ENCODE measurements around the gene CKAP4.

CKAP4 gene

DNA sequence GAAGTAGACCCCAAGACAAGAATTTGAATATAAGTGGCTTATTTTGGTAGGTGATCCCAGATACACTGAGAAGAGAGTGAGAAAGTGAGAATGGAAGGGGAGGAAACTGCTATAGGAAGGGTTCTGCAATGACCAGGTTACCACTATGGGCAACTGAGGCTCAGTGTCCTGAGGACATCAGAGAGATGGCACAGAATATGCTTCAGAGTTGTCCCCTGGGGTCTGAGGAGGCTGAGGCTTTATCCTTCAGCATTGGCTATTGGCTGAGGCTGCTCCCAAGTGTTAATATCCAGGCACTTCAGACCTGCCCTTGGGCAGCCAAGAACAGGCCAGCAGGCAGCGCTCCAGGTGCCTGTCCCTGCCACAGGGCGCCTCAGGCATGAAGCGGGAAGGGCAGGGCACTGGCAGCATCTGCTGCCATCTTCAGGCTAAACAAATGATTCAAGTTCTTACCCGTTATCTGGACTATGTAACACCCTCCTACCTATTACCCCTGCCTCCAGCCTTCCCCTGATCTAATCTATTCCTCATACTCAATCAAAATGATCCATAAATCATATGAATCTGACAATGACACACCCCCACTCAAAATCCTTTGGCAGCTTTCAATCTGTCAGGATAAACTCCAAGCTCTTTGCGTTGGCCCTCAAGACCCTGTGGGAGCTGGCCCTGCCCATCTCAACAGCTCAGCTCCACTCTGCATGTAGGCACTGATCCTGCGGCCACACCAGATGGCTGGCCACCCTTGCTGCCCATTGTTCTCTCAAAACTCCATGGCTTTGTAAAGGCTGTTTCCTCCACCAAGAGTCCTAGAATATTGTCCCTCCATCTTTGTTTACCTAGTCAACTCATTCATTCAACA lies 42.4 kb downstream of the CKAP4 start:
- no peak for FAIRE-seq
- DNase-seq (ENCODE audit: insufficient read length, low spot score), result peak; percentile 26

DNA sequence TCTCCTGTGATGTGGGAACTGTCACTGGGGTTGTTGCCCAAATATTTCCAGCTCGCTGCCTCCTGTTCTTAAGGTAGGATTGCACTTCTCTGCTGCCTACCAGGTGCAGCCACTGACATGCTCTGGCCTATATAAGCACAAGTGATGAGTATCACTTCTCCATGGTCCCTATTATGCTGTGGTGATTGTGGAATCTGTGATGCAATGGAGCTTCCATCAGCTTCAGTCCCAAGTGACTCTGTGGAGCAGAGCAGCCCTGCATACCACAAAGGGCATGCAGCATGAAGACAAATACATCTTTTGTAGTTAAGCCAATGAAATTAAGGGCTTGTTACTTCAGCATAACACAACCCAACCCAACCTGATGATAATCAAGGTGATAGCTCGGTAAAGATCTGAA lies 43.5 kb downstream of the CKAP4 start:
- no peak for DNase-seq (ENCODE audit: insufficient read length, low spot score)
- FAIRE-seq, result no peak

DNA sequence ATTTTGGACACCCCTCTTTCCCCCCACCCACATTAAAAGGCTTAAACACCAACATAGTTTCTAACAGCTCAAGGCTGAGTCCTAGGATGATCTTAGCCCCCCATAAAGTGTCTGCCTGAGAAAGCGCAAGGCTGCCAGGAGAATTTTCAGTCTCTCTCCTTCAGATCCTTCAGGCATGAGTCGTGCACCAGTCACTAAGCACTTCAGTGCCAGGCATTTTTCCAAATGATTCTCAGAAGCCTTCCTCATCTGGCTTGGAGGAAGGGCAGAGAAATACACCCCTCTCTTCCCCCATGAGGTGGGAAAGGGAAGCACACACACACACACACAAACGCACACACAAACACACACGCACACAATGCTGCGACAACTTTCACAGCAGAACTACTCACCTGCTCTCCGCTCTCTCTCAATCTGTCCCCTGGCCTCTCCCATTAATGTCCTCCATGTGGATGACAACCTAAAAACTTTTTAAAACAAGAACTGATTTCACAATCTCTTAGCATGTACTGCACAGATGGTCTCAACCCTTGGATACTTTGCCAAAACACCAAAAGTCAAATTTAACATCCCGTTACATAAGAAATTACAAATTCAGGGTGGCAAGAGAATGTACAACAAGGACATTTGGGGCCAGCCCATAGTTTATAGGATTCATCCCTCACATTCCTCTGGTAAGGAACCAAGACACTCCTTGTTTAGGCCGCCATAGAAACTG lies 49.8 kb downstream of the CKAP4 start:
- DNase-seq (ENCODE audit: insufficient read length, low spot score) (no peak), FAIRE-seq (no peak)

DNA sequence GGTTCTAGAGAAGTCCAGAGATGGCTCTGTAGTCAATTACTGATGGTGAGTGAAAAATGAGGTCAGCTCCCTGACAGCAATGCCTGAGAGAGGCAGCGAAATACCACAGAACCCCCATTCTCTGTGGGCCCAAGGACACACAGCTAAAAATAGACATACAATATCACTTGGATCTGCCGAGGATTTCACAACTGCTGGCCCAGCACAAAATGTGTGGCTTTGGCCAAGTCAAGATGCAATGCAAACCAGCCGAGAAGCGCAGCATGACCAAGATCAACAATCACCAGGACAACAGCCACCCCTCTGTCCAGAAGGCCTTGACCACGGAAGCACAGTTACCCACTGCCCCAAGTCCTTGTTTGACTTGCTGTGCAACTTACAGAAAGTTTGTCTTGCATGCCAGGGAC lies 52.2 kb downstream of the CKAP4 start:
- DNase-seq (ENCODE audit: insufficient read length, low spot score) (no peak), FAIRE-seq (no peak)

DNA sequence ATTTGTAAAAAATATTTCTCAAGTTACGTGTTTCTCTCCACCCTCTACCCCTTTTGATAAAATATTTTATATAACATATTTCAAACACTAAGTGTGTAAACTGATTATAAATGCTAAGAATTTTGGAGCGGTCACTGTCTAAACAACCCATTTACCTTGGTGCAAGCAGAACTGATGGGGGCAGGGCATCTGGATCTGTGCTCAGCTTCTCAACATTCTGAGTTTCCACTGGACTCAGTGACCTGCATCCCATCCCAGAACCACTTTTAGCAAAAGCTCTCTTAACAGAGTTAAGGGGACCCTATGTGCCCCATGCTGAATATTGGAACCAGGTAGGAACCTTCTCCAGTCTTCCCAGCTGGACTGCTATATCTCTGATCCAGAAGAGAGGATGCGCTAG lies 53.5 kb downstream of the CKAP4 start:
- FAIRE-seq, result no peak
- no peak for DNase-seq (ENCODE audit: insufficient read length, low spot score)

DNA sequence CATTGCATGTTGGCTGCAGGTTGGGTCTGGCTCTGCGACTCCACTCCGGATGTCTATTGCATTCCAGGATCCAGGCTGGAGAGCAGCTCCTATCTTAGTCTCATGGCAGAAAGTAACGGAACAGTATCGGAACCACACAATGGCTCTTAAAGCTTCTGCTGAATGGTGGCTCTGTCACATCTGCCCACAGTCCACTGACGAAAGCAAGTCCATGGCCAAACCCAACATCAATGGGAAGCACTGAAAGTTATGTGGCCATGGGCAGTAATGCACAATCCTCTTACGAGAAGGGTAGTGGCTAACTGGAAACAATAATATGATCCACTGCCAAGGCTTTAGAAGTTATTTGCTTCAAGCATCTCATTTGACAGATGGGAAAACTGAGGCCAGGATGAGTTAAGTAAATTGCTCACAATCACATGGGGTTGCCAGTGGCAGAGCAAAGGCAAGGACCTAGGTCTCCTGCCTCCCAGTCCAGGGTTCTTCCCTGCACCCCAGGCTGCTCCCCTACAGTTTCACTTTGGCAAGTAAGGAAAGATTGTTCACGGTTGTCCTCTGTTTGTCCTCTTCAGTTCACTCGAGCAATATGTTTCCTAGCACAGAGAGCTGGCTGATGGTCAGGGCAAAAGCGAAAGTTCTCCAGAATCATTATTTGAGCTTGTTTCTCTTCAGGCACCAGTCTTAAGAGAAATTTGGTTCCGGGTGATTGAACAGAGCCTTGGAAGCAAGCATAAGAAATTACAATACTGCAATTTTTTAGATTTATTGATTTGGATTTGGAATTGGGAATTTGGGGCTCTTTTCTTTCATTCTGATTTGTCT lies 54.2 kb downstream of the CKAP4 start:
- DNase-seq (ENCODE audit: insufficient read length, low spot score), result no peak
- no peak for FAIRE-seq

DNA sequence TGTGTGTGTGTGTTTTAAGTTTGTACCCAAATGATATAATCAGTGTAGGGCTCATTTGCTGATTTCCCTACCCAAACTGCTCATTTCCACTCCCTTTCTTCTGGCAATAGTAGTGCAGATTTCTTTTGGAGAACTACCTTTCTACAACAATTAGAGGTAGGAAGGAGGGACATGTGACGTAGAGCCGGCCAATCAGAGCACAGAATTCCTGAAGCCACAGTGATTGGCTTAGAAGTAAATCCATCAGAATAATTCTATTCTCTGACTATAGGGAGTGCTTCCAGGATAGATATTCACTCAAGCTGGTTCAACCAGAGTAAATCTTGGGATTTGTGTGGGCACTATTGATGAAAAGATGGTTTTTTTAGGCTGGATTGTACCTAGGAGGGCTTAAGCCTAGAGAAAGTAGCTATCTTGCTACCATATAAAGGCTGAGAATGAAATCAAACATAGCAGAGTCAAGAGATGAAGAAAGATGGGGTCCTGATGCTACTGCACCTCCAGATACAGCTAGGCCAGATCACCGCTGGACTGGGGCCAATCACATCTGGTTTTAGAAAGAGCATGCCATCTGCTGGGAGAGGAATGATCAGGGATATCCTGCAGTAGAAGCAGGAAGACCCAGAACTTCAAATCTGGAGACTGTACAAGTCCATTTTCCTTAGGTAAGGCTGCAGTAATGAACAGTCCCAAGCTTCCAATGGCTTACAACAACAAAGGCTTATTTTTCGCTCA lies 55.0 kb downstream of the CKAP4 start:
- FAIRE-seq, result no peak
- DNase-seq (ENCODE audit: insufficient read length, low spot score), result no peak

DNA sequence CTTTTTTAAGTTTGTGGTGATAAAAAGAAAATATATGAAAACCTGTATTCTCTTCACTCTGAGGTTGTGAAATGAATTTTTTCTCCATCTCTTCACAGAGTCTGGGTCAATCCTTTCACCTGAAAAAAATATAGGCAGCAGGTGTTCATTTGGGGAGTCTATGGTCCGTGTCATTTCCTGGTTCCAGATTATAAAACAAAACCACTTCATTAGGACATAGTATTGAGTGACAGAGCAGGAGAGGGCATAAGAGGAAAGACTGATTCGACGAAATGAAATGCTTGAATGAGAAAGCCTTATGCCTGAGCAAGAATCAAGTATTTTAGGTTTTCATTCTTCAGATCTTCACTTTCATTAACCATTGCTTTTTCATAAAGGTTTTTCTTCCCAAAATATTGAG lies 57.2 kb downstream of the CKAP4 start:
- no peak for DNase-seq (ENCODE audit: insufficient read length, low spot score)
- FAIRE-seq, result no peak

DNA sequence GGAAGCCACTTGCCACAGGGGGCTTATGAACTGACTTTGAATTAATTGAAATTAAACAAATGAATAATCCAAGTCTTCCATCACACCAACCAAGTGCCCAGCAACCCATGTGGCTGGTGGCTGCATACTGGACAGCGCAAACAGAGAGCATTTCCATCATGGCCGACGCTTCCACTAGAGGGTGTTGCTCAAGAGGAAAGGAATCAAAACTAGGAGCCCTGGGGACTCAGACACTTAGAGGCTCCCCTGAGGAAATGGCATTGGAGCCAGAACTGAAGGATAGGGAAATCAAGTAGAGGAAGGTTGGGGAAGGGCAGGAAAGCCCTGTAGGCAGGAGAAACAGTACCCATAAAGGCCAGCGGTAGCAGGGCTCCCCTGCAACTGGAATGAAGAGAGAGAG lies 58.5 kb downstream of the CKAP4 start:
- DNase-seq (ENCODE audit: insufficient read length, low spot score), result no peak

DNA sequence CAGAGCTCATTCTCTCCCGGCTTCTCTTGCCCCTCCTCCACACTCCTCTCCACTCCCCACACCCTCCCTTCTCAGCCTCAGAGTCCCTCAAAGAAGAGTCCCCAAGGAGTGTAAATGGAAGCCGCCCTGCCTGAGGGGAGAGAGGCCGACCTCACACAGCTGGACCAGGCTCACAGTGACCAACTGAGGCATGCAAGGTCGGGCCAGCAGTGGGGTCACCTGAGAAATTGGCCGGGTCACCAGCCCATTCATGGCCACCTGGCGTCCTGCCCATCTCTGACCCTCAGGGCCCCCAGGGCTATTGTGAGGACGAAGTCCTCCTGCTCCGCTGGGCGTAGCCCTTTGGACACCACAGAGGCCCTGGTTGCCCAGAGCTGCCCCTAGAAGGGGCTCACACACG lies 59.6 kb downstream of the CKAP4 start:
- no peak for DNase-seq (ENCODE audit: insufficient read length, low spot score)
- FAIRE-seq, result no peak

More for the DNA sequence above, 58.5 kb downstream of the CKAP4 start:
- no peak for FAIRE-seq

All from HTR-8/SVneo (cell line).